HFFc6 (cell line): Measurements from ENCODE around the gene ZNF614. TPM values are rescaled to one million over a fixed set of nuclear protein-coding genes. Genes with fewer than 3 reads are reported as not detected.
"Not testable (repeated sequence)": the region's sequence is repeated elsewhere in the genome, so short reads cannot be mapped to it uniquely, and the experiment has no call there.

Experiments
- DNase-seq: peaks from one replicate; pipeline ENCODE4 v3.0.0-alpha.2; 2018
- H3K27ac Mint-ChIP-seq: 2 replicates; pipeline ENCODE4 v1.8.0; 2020; ENCODE audit warnings: mild to moderate bottlenecking, mixed read lengths
- H3K27me3 Mint-ChIP-seq: 2 replicates; pipeline ENCODE4 v1.8.0; 2021; ENCODE audit warnings: mild to moderate bottlenecking, moderate library complexity, mixed read lengths; ENCODE audit not compliant: insufficient read depth
- H3K36me3 Mint-ChIP-seq: 2 replicates; pipeline ENCODE4 v1.8.0; 2021; ENCODE audit warnings: low read depth, mixed read lengths
- H3K4me1 Mint-ChIP-seq: 2 replicates; pipeline ENCODE4 v1.8.0; 2020; ENCODE audit warnings: low read depth, mixed read lengths
- H3K4me3 Mint-ChIP-seq: 2 replicates; pipeline ENCODE4 v1.8.0; 2020; ENCODE audit warnings: mild to moderate bottlenecking, moderate library complexity, mixed read lengths
- H3K9me3 Mint-ChIP-seq: 2 replicates; pipeline ENCODE4 v1.8.0; 2020; ENCODE audit warnings: mild to moderate bottlenecking, mixed read lengths
- long read RNA-seq: library from polyadenylated mRNA; unstranded; transcript quantifications from one replicate; pipeline ENCODE4 v2.0.0, GENCODE V29; 2019
- total RNA-seq, 6 experiments: library from RNA; stranded (reverse); fragmentation: NEBNext Ultra II Directional; extraction: Animal tissue kit (Norgen Biotek cat#: 25700); gene quantifications; 2 replicates in 1 of 6; 3 replicates in 5 of 6; pipeline ENCODE4 v1.2.3, GENCODE V29; 2021
- TF ChIP-seq, protein P1 (sequence below): fragments of 200-600 bp; sonication (generic); IDR thresholded peaks from 2 replicates; pipeline ENCODE4 v1.5.0; 2021; ENCODE audit warnings: antibody characterized with exemption, mild to moderate bottlenecking

ZNF614 gene
- 1 to 10 TPM; 4.1 to 7.2 (median 5.3) TPM for total RNA-seq
- long read RNA-seq, full-length matches to known transcripts: 3 of 6 reads
- long read RNA-seq, partial matches to known transcripts: 1 of 6 reads
- long read RNA-seq, other reads (novel, unspliced or antisense): 2 of 6 reads

- H3K36me3 Mint-ChIP-seq: peaks cover 86% of the 10 kb centered on the region
Observed at GRCh38 chr19:52028027-52028779, at the start of gene ZNF614. TSS of gene ZNF614 (minus strand) at chr19:52028379. CDS start at chr19:52025745, 2,634 bp downstream.

DNA sequence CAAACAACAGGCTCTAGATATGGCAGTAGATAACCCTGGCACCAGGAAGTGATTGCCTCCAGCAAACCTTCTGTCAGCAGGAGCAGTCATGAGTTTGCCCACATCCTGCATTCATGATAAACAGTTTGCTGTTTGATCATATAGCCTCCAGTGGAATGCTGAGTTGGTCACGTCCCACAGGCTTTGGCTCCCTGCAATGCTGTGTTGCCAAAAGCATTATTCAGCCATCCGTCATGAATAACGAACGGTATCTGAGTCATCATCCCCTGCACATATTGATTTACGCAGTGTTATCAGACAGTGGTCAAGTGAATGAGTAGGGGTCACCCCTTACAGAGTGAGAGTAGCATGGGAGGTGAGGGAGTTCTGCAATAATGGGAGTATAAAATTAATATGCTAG lies 42.3 kb upstream of the ZNF614 start:
- no peaks in the 10 kb centered on the region for H3K27me3 Mint-ChIP-seq
- H3K27ac Mint-ChIP-seq: no peak overlapping the region
- DNase-seq: no peak
- no peak overlapping the region for H3K4me3 Mint-ChIP-seq
- peaks cover 96% of the 10 kb centered on the region for H3K36me3 Mint-ChIP-seq
- H3K9me3 Mint-ChIP-seq: peaks cover 99% of the 10 kb centered on the region
- H3K4me1 Mint-ChIP-seq: no peaks in the 10 kb centered on the region
- TF ChIP-seq, protein P1, sequence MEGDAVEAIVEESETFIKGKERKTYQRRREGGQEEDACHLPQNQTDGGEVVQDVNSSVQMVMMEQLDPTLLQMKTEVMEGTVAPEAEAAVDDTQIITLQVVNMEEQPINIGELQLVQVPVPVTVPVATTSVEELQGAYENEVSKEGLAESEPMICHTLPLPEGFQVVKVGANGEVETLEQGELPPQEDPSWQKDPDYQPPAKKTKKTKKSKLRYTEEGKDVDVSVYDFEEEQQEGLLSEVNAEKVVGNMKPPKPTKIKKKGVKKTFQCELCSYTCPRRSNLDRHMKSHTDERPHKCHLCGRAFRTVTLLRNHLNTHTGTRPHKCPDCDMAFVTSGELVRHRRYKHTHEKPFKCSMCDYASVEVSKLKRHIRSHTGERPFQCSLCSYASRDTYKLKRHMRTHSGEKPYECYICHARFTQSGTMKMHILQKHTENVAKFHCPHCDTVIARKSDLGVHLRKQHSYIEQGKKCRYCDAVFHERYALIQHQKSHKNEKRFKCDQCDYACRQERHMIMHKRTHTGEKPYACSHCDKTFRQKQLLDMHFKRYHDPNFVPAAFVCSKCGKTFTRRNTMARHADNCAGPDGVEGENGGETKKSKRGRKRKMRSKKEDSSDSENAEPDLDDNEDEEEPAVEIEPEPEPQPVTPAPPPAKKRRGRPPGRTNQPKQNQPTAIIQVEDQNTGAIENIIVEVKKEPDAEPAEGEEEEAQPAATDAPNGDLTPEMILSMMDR: no peak

More at GRCh38 chr19:52028027-52028779, at the start of gene ZNF614:
- H3K9me3 Mint-ChIP-seq: peaks cover 77% of the 10 kb centered on the region
- H3K27ac Mint-ChIP-seq: peak within 1 kb of the TSS; percentile 95
- peaks cover 4% of the 10 kb centered on the region; the same call in 1 of the 2 replicates for H3K27me3 Mint-ChIP-seq
- TF ChIP-seq, protein P1: no peak
- DNase-seq: peak; percentile 88
- peaks cover 17% of the 10 kb centered on the region for H3K4me1 Mint-ChIP-seq
- H3K4me3 Mint-ChIP-seq: peak within 1 kb of the TSS; percentile 93

DNA sequence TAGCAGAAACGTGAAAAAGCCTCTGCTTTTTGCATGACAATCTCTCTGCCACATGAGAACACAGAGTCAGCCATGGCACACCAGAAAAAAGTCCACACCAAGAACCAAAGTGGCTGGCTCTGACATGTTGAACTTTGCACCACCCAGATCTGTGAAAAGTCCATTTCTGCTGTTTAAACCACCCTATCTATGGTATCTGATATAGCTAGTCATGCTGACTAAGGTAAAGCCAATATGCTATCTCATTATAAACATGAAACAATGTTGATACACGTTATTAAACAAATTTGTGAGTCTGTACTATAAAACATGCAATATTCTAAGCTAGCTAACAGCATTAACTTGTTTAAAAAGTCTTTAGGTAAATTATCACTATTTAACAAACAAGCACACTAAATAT lies 41.5 kb upstream of the ZNF614 start:
- H3K36me3 Mint-ChIP-seq: peaks cover 95% of the 10 kb centered on the region

GRCh38 chr19:52066258-52066863 lies 38.2 kb upstream of the ZNF614 start:
- no peak overlapping the region for H3K4me3 Mint-ChIP-seq

More for the DNA sequence above, 41.5 kb upstream of the ZNF614 start:
- Mint-ChIP-seq H3K4me3 (no peak overlapping the region), H3K9me3 (peaks cover 99% of the 10 kb centered on the region), H3K27ac (no peak overlapping the region), H3K27me3 (no peaks in the 10 kb centered on the region), H3K4me1 (no peaks in the 10 kb centered on the region)
- TF ChIP-seq, protein P1: no peak
- no peak for DNase-seq

DNA sequence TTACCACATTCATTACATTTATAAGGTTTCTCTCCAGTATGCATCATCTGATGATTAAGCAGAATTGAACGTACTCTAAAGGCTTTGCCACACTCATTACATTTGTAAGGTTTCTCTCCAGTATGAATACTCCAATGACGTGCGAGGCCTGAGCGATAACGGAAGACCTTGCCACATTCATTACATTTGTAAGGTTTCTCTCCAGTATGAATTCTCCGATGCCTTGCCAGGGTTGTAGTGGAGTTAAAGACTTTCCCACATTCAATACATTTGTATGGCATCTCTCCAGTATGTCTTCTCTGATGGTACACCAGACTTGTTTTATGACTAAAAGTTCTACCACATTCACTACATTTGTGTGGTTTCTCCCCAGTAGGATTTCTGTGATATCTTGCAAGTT lies 37.2 kb upstream of the ZNF614 start:
- H3K4me1 Mint-ChIP-seq: no peaks in the 10 kb centered on the region
- H3K9me3 Mint-ChIP-seq: peaks cover 99% of the 10 kb centered on the region

More at GRCh38 chr19:52066258-52066863, 38.2 kb upstream of the ZNF614 start:
- Mint-ChIP-seq H3K9me3 (peaks cover 99% of the 10 kb centered on the region), H3K4me1 (no peaks in the 10 kb centered on the region), H3K27ac (no peak overlapping the region), H3K27me3 (no peaks in the 10 kb centered on the region; the same call in 1 of the 2 replicates), H3K36me3 (peaks cover 93% of the 10 kb centered on the region)
- DNase-seq: no peak
- TF ChIP-seq, protein P1: no peak

GRCh38 chr19:52056480-52056879 lies 28.3 kb upstream of the ZNF614 start:
- Mint-ChIP-seq H3K9me3 (peaks cover 89% of the 10 kb centered on the region), H3K36me3 (peaks cover 91% of the 10 kb centered on the region)
- not testable (repeated sequence) for DNase-seq, H3K4me3 Mint-ChIP-seq, H3K27me3 Mint-ChIP-seq, H3K4me1 Mint-ChIP-seq, H3K27ac Mint-ChIP-seq

More for the DNA sequence above, 37.2 kb upstream of the ZNF614 start:
- DNase-seq: no peak
- H3K27me3 Mint-ChIP-seq: no peaks in the 10 kb centered on the region; the same call in 1 of the 2 replicates
- no peak overlapping the region for H3K27ac Mint-ChIP-seq
- H3K4me3 Mint-ChIP-seq: no peak overlapping the region; the same call in 1 of the 2 replicates
- peaks cover 93% of the 10 kb centered on the region for H3K36me3 Mint-ChIP-seq
- TF ChIP-seq, protein P1: no peak

- Mint-ChIP-seq H3K4me1 (peaks cover 25% of the 10 kb centered on the region), H3K36me3 (peaks cover 73% of the 10 kb centered on the region), H3K9me3 (peaks cover 70% of the 10 kb centered on the region)
- not testable (repeated sequence) for H3K4me3 Mint-ChIP-seq, H3K27ac Mint-ChIP-seq, H3K27me3 Mint-ChIP-seq, DNase-seq
Observed at GRCh38 chr19:52051736-52052135, 23.6 kb upstream of the ZNF614 start.
